T-helper 1 cell (primary cell): ENCODE data around the gene KCNIP4.

Experiments used
- DNase-seq, 5 donors: peaks; one replicate each; pipeline ENCODE4 v3.0.0-alpha.2; 2012 to 2020

The KCNIP4 gene

DNA sequence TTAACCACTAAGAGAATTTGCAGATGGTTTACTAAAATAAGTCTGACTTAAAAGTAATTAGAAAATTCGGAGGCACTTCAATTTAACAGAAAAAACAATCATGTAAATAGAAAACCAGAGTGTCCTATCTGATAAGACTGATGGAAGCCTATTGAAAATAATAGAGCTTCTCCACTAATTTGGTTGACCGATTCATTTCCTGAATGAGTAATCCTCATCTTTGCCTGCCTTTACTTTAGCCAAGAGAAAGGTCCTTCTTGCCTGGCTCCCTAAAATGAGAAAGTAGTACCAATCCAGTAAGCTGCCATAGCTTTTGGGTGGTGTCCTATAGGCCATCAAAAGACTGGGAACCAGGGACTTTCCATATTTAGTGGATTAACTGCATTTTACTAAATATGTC lies 48.4 kb downstream of the KCNIP4 start:
- no peak for DNase-seq

- no peak for DNase-seq
Measured at GRCh38 chr4:21898101-21898500, 50.5 kb downstream of the KCNIP4 start.

DNA sequence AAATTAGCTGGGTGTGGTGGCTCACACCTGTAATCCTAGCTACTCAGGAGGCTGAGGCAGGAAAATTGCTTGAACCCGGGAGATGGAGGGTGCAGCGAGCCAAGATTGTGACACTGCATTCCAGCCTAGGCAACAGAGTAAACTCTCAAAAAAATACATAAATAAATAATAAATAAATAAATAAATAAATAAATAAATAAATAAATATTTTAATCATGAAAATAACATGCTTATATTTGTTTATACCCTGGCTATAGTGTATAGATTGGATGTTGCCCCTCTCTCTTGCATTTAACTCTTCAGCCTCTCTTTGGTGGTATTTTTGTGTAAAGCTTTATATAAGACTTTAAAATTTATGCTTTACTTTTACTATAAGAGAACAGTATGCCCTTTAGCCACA lies 51.8 kb downstream of the KCNIP4 start:
- no peak for DNase-seq

GRCh38 chr4:21893136-21893535 lies 55.4 kb downstream of the KCNIP4 start:
- DNase-seq = no peak

DNA sequence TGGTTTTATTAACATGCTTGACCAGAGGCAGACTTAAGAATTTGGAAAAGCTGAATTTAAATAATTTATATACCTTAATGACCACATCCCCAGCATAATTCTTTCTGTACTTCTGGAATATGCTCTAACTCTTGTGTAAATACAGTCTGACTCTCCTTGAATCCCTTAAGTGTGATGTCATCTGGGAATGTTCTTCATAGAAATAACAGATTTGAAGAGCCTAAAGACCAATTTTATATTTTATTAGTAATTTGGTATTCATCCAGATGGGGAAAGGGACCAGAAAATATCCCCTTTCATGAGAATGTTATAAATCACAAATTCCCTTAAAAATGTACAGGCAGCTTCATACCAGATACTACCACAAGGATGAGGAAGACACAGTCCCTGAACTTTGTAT lies 58.3 kb downstream of the KCNIP4 start:
- no peak for DNase-seq

DNA sequence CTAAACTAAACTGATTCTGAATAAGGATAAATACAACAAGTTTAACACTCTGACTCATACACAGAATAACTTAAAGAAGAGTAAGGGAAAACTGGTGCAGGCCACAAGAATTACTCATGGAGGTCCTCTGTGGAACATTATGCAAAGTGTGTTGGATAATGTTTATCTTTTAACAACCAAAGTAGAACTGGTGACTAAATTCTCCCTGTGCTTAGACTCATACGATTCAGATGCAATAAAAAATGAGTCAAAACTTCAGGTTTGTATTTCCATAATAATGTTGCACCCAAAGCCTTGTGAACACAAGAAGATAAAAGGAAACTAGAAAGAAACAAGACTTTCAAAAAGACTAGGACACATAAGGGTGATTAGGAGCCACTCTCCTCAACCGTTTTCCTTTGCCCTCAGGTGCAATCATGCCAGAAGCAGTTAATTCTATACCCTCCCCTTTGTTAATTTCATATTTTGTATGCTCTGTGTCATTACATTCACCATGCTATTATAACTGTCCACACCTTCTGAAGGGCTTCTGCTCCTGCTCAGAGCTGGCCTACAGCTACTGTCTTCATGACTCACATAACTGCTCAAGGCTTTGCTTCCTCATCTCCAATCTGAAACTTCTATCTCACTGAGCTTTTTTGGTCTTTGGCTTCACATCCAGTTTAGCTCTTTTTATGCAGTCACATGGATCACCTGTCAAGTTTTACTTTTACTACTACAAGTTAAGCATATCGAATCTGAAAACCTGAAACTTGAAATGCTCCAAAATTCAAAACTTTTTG lies 60.2 kb downstream of the KCNIP4 start:
- DNase-seq = no peak

- no peak for DNase-seq
Measured at GRCh38 chr4:21887481-21887880, 61.1 kb downstream of the KCNIP4 start.

DNA sequence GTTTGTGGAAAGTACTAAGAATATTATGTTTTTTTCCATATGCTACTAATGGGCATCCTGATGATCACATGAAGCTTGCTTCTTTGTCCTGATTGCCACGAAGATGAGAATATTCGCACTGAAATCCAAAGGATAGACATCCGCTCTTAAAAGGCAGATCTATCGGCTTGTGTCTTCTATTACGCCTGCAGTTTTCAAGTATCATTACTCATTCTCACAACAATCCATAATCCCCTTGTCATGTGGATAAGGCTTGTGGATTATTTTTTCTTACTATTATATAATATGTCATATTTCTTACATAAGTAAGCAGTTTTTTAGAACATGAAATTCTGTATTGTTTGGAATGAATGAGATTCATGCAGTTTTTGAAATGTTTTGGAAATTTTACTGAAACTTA lies 62.8 kb downstream of the KCNIP4 start:
- DNase-seq = no peak

DNA sequence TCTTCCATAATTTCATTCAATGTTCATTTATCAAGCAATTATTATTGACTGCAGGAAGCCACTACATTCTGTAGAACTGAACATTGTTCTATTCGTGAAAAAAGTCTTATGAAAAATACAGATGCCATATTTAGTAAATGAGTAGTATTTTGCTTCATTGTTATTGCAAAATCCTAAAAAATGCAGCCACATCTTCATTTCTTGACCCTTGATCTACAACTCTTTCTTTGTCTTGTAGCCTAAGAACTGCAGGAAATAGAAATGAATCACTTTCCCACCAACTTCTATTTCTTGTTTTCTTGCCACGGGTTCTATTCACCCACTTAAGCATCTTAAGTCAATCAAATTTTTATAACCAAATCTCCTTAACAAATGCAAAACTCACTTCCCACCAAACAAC lies 63.3 kb downstream of the KCNIP4 start:
- DNase-seq = no peak

DNA sequence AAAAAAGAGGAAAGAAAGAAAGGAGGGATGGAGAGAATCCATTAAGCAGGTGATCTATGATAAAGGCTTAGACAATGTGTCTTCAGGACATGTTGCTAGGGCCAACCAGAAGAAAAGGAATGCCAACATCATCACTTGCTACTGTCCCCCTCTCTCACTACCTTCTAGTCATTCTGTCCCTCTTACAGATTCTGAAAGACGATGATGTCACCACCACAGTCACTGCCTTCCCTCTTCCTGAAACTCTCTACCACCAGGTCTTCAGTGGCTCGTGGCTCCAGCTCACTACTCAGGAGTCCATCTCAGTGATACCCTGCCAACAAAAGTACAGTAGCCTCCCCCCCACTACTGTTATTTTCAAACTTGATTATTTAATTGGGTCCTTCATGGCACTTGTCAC lies 64.0 kb downstream of the KCNIP4 start:
- peak in 1 of 5 donors; percentile 0 for DNase-seq

GRCh38 chr4:21882051-21882839 lies 66.3 kb downstream of the KCNIP4 start:
- DNase-seq = no peak

DNA sequence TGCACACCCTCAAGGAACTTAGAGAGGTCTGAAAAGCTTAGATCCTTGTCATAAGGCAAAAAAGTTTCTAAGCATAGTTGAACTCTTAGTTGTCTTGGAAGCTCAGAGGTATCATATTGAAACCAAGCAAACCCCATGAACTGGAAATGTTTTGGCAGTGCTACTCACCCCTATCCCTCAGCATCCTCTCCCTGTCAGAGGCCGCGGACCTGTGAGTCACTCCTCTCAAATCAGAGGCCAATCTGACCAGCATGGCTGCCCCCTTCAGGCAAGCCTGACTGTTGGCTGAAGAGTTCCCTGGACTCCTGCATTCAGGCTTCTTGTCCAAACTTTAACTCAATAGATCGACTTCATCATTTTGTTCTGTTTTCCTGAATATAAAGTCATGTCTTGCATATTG lies 69.4 kb downstream of the KCNIP4 start:
- no peak for DNase-seq

DNA sequence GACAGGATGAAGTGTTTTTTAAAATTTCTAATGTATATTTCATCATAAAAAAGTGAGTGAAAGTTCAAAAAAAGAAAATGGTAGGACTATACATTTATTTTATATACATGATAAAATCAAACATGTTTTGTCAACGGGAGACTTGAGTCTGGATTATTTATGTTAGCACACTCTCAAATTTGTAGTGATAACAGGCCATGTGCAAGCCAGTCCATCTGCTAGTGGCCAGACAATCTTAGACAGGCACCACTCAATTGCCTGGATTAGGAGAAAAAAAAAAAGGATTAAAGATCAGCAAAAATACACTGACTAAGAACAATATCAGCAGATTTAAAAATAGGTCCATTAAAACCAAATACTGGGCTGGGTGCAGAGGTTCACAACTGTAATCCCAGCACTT lies 71.9 kb downstream of the KCNIP4 start:
- no peak for DNase-seq

DNA sequence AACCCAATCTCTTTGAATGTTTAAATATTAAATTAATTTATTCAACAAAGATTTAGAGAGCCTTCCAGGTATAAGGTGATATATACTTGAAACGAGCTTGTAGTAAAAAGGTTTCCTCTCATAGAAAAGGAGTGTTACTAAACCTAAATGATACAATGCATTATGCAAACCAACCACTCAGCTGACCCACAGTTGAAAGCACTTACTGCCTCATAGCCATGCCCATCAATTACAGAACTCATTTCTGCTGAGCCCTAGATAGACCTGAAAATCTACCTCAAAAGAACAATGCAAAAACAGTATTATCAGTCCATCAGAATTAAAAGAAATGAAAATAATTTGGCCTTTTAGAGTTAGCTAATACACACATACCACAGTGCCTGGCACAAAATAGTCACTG lies 75.4 kb downstream of the KCNIP4 start:
- DNase-seq = no peak

GRCh38 chr4:21872101-21872500 lies 76.5 kb downstream of the KCNIP4 start:
- no peak for DNase-seq

DNA sequence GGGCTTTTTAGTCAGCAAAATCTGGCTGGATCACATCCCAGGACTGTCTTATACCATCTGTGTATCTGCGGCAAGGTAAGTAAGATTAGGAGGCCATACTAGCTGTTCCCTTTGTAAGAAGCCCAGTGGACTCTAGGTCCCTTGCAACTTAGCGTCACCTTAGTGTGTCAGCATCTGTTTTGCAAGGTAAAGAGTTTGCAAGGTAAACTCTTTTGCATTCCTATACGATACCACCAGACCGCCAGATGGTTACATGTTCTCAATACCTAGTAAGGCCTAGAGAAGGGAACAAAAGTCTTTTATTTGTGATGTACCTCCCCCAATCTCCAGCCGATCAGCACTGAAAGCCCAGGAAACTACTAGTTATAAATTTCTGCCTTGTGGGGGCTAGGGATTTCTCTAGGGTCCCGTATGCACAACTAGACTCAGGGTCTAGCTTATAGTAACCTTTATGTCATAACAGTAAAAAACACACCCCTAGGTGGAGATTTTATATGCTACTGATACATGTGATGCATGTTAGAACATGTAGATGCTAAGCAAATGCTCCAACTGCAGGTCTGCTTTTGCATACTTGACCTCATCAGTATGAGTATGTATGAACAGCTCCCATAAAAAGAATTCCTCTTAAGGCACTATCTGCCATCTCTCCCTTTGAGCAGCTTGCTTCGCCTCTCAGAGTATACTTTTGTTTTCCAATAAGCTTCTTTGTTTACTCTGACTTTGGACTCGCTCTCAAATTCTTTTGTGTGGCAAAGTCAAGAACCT lies 78.4 kb downstream of the KCNIP4 start:
- DNase-seq = no peak

DNA sequence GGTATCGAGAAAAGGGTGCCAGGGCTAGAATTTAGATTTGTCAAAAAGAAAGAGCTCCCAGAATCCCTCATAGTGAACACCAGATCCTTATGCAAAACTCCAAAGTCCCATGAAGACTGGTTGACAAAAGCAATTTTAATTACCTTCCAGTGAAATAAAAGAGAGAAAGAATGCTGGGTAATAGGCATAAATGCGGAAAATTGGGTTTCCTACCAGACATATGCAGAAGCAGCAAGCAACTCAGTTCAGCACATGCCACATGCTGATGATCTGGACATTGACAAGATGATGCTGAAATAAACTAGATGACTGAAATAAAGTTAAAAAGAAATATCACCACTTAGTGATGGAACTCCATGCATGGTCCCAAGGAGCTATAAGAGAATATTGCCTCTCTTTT lies 83.9 kb downstream of the KCNIP4 start:
- no peak for DNase-seq

DNA sequence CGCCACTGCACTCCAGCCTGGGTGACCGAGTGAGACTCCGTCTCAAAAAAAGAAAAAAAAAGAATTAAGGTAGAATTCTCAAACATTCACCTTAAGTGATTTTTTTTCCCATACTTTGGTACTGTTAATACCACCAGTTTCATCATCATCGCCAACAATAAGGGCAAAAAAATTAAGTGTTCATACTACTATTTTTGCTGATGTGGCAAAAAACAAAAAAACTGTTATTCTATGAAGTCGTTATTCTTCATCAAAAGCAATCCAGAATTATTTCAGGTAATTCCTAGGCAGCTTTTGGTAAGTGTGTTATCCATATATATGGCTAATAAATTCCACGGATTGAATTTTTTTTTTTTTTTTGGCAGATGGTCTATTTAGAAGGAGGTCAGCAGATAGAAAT lies 85.7 kb downstream of the KCNIP4 start:
- DNase-seq = no peak

DNA sequence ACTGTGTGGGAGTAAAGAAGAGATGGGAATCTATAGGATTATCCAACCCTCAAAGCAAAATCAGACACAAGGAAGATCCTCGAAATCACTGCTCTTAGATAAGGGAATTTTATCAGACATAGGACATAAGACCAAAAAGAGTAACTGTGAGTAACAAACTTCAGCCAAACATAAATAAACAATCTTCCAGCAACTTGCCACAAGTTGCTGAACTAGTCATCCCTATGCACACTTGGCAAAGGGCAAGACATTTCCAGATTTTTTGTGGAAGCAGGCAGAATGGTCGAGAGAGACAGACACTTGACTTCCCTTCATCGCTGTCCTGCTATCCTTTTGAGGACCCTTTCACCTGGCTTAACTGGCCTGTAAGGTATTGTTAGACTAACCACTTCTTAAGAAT lies 89.6 kb downstream of the KCNIP4 start:
- DNase-seq = no peak

GRCh38 chr4:21856754-21857153 lies 91.8 kb downstream of the KCNIP4 start:
- DNase-seq = no peak

GRCh38 chr4:21856301-21856700 lies 92.3 kb downstream of the KCNIP4 start:
- no peak for DNase-seq

DNA sequence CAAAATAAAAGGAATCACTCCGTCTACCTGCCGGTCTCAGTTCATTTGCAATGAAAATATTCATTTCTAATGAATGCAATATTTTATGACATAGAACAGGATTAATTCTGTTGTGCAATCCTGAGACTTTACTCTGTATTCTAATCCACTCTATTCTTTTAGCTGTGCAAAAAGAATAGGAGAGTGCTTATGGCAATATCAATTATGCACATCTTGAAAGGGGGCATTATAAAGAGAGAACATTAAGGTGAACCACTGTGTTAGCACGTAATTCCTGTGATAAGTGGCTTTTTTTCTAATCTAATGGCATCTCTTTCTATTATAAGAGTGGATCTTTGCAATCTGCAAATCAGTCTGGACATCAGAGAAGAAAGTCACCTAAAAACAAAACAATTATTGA lies 99.5 kb downstream of the KCNIP4 start:
- DNase-seq = no peak

DNA sequence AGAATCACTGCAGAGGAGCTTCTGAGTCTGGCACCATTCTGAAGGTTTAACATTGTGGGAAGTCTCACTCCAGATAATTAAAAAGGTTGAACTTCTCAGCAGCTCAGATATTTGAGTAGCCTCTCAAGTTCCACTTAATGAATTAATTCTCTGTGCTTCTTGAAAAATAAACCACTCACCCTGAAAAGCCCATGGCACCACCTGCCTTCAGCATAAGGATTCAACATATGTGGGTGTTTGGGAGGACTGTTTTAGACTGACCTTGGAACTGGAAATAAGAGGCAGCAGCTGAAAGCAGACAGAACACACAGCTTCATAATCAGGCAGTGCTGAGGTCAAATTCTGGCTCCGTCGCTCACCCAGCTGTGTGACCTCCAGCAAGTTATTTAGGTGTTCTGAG lies 100.6 kb downstream of the KCNIP4 start:
- DNase-seq = no peak

DNA sequence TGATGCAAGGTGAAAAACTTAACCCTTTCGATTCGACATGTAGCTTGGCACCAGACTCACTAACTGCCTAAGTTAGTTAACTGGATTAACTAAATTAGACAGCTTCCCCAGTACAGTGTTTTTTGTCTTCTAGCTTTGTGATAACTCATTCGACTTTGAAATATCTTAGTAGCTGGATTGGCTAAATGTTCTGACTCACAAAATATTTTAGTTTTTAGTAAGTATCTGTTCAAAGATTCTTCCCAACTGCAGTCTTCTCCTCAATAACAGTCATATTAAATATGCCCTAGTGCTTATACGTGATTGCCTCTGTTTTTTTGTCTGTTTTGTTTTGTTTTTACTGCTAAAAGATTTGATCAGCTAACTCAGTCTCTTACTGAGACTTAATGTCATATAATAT lies 102.9 kb downstream of the KCNIP4 start:
- no peak for DNase-seq
